Esophagus squamous epithelium (tissue), 4 donors: Measurements from ENCODE around the gene NTN3.

Experiments
- CTCF ChIP-seq, 6 experiments: fragments of 450-650 bp in 4 of 6; fragments of 200-600 bp in 2 of 6; sonication (generic) in 2 of 6; IDR thresholded peaks; one replicate each; pipeline ENCODE4 v1.5.1; 2016 to 2019; ENCODE audit warnings: antibody characterized with exemption in 6 of 6, mild to moderate bottlenecking in 4 of 6, moderate library complexity in 4 of 6
- POLR2A ChIP-seq, 4 donors: fragments of 450-650 bp; IDR thresholded peaks; one replicate each; pipeline ENCODE4 v1.6.1; 2017; ENCODE audit warnings: antibody characterized with exemption in 4 of 4, mild to moderate bottlenecking in 4 of 4, moderate library complexity in 3 of 4

- TF ChIP-seq CTCF (IDR thresholded peaks at IDR 0.05) (no peak), POLR2A (IDR thresholded peaks at IDR 0.05) (no peak)
Measured at GRCh38 chr16:2426941-2427361, 44.1 kb upstream of the NTN3 start.
